ENCODE data around the gene PLA2G2C.

DNA sequence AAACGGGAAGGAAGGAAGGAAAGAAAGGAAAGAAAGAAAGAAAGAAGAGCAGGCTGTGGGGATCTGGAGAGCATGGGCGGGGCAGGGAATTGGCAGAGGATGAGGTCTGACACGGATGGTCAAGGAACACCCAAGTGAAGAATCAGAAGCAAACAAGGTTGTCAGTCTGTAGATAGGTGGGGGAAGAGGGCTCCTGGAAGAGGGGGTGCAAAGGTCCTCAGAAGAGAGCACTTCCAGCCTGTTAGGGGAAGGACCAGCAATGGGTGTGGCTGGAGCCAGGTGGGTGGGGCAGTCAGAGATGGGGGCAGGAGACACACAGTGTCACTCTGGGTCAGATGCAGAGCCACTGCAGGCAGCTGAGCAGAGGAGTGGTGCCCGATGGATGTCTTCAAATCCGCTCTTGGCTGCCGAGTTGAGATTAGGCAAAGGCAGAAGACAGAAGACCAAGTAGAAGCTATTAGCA lies 11.0 kb upstream of the PLA2G2C start:
- TF ChIP-seq ZNF331 (CRISPR knock-in tag; IDR thresholded peaks at IDR 0.05; ENCODE audit: low read depth) (no peak), POLR2AphosphoS5 (IDR thresholded peaks at IDR 0.05; ENCODE audit: low read depth) (no peak), EZH2phosphoT487 (IDR thresholded peaks at IDR 0.05; ENCODE audit: unreplicated experiment) (no peak), EZH2 (IDR thresholded peaks at IDR 0.05; ENCODE audit: low read depth, unreplicated experiment) (no peak), JUNB (IDR thresholded peaks at IDR 0.05; ENCODE audit: unreplicated experiment) (no peak), CREB1 (CRISPR knock-in tag; IDR thresholded peaks at IDR 0.05; ENCODE audit: low read depth) (no peak), ZNF114 (CRISPR knock-in tag; IDR thresholded peaks at IDR 0.05) (no peak), NANOG (IDR thresholded peaks at IDR 0.05; ENCODE audit: borderline replicate concordance) (no peak)
- TF ChIP-seq, protein P1, sequence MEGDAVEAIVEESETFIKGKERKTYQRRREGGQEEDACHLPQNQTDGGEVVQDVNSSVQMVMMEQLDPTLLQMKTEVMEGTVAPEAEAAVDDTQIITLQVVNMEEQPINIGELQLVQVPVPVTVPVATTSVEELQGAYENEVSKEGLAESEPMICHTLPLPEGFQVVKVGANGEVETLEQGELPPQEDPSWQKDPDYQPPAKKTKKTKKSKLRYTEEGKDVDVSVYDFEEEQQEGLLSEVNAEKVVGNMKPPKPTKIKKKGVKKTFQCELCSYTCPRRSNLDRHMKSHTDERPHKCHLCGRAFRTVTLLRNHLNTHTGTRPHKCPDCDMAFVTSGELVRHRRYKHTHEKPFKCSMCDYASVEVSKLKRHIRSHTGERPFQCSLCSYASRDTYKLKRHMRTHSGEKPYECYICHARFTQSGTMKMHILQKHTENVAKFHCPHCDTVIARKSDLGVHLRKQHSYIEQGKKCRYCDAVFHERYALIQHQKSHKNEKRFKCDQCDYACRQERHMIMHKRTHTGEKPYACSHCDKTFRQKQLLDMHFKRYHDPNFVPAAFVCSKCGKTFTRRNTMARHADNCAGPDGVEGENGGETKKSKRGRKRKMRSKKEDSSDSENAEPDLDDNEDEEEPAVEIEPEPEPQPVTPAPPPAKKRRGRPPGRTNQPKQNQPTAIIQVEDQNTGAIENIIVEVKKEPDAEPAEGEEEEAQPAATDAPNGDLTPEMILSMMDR (conservative IDR thresholded peaks at IDR 0.05; ENCODE audit: low read depth in 2 of 2) = no peak
- TF ChIP-seq, protein P2, sequence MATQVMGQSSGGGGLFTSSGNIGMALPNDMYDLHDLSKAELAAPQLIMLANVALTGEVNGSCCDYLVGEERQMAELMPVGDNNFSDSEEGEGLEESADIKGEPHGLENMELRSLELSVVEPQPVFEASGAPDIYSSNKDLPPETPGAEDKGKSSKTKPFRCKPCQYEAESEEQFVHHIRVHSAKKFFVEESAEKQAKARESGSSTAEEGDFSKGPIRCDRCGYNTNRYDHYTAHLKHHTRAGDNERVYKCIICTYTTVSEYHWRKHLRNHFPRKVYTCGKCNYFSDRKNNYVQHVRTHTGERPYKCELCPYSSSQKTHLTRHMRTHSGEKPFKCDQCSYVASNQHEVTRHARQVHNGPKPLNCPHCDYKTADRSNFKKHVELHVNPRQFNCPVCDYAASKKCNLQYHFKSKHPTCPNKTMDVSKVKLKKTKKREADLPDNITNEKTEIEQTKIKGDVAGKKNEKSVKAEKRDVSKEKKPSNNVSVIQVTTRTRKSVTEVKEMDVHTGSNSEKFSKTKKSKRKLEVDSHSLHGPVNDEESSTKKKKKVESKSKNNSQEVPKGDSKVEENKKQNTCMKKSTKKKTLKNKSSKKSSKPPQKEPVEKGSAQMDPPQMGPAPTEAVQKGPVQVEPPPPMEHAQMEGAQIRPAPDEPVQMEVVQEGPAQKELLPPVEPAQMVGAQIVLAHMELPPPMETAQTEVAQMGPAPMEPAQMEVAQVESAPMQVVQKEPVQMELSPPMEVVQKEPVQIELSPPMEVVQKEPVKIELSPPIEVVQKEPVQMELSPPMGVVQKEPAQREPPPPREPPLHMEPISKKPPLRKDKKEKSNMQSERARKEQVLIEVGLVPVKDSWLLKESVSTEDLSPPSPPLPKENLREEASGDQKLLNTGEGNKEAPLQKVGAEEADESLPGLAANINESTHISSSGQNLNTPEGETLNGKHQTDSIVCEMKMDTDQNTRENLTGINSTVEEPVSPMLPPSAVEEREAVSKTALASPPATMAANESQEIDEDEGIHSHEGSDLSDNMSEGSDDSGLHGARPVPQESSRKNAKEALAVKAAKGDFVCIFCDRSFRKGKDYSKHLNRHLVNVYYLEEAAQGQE (IDR thresholded peaks at IDR 0.05; ENCODE audit: unreplicated experiment) = no peak
- TF ChIP-seq, protein P3, sequence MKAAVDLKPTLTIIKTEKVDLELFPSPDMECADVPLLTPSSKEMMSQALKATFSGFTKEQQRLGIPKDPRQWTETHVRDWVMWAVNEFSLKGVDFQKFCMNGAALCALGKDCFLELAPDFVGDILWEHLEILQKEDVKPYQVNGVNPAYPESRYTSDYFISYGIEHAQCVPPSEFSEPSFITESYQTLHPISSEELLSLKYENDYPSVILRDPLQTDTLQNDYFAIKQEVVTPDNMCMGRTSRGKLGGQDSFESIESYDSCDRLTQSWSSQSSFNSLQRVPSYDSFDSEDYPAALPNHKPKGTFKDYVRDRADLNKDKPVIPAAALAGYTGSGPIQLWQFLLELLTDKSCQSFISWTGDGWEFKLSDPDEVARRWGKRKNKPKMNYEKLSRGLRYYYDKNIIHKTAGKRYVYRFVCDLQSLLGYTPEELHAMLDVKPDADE (IDR thresholded peaks at IDR 0.05) = no peak
